ENCODE results near the gene ATP2A2. TPM values are rescaled to one million over a fixed set of nuclear protein-coding genes. Genes with fewer than 3 reads are reported as not detected.

Gene ATP2A2
- total and polyA plus RNA-seq, 2 of the 8 experiments (the other 6 are each of a cell fraction or from before 2014, with no cell fraction given): 86.1 to 271 TPM

GRCh38 chr12:110235383-110235782 lies 45.7 kb upstream of the ATP2A2 start (continued):
- TF ChIP-seq SAP30 (IDR thresholded peaks at IDR 0.05; ENCODE audit: insufficient read depth, insufficient replicate concordance, low read length): no peak
